ENCODE results near the gene SCYGR3. TPM values are rescaled to one million over a fixed set of nuclear protein-coding genes. Genes with fewer than 3 reads are reported as not detected.

The SCYGR3 gene
- total RNA-seq, 1 experiment from 2014 or later, result not detected

DNA sequence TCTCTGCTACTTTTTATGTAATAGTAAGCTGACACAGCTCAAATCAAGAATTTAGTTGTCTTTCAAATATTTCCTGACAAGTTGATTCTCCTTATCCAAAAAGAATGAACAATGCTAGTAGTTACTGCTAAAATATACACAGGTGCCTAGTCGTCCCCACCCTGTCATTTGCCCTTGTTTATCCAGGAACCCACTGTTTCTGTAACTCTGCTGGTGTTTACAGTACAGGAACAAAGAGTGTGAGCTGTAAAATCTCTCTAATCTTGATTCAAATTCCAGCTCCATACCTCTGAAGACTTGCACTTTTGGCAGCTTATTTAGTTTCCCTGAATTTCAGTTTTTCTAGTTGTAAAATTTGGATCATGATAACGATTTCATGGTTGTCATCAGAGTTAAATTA, 37.1 kb downstream of the SCYGR3 start:
- in situ Hi-C loops (cut with HindIII; ENCODE audit: low pct_unique_long_range_greater_than_20kb, low sequenced_read_pairs), result no loop called here
- no peak for DNase-seq (ENCODE audit: low read depth)

DNA sequence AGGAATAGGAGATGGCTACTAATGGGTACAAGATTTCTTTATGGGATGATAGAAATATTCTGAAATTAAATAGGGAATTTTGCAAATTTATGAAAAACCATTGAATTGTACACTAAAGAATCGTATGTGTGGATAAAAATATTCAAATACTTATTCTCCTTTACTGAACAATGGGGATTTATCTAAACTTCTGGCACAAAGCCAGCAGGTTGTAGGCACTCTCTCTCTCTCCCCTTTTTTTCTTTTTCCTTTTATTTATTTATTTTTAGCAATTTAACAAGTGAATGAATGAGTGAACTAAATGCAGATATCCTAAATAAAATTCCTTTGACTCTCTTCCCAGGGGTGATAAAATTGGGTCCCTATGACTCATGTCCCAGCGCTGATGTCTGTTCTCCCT, 37.8 kb downstream of the SCYGR3 start:
- DNase-seq (ENCODE audit: low read depth), result no peak
- in situ Hi-C loops (cut with HindIII; ENCODE audit: low pct_unique_long_range_greater_than_20kb, low sequenced_read_pairs), result no loop called here

DNA sequence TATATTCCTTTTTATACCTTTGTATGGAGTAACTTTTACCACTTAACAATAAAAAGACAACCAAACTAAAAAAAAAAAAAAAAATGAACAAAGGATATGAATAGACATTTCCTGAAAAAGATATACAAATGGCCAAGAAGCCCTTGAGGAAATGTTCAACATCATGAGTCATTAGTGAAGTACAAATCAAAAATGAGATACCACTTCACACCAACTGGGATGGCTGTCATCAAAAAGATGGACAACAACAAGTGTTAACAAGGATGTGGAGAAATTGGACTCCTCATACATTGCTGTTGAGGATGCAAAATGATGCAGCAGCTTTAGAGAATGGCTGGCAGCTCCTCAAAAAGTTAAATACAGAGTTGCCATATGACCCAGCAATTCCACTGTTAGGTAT, 38.5 kb downstream of the SCYGR3 start:
- no peak for DNase-seq (ENCODE audit: low read depth)
- in situ Hi-C loops (cut with HindIII; ENCODE audit: low pct_unique_long_range_greater_than_20kb, low sequenced_read_pairs), result no loop called here

DNA sequence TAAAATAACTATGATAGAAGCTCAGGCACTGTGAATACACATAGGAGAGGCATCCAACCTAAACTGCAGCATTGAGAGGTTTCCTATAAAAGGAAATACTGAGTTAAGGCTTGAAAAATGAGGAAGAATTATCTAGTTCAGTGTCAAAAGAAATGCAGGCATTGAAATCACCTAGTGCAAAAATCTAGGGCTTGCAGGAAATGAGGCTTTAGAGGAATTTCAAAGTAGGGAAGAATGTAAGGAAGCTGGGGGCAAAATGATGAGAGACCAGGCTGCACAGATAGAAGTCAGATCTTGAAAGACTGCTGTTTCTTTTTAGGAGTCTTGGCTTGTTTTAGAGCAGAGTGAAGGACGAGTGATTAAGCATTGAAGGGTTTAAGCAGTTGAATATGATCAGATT, 44.0 kb downstream of the SCYGR3 start:
- no peak for DNase-seq (ENCODE audit: low read depth)
- in situ Hi-C loops (cut with HindIII; ENCODE audit: low pct_unique_long_range_greater_than_20kb, low sequenced_read_pairs), result no loop called here

DNA sequence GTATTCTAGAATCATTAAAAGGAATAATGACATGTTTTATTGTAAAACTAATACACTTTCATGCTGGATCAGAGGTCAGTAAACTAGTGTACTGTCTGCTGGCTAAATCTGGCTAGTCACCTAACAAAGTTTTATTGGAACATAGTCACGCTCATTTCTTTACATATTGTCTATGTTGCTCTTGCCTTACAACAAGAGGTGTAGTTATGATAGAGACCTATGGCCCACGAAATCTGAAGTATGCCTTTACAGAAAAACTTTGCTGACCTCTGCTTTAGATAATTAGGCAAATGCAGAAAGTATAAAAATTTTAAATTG, 45.8 kb downstream of the SCYGR3 start:
- in situ Hi-C loops (cut with HindIII; ENCODE audit: low pct_unique_long_range_greater_than_20kb, low sequenced_read_pairs), result no loop called here
- DNase-seq (ENCODE audit: low read depth), result no peak

DNA sequence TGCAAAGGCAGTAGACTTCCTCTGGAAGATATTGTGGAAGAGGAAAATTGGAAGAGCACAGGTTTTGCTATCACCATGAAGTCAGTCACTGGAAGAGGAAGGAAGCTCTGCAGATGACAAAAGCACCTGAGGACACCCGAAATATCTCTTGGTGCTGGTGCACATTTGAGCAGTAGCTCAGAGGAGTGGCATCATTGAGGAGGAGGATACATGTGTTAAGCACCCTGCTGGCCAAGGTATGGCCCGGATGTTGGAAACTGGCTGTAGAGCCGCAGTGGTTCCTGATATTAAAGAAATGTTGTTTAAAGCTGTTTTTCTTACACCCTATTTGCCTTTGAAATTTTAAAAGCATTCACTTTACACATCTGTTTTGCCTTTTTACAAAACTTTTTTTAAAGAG, 48.6 kb downstream of the SCYGR3 start:
- in situ Hi-C loops (cut with HindIII; ENCODE audit: low pct_unique_long_range_greater_than_20kb, low sequenced_read_pairs), result no loop called here

DNA sequence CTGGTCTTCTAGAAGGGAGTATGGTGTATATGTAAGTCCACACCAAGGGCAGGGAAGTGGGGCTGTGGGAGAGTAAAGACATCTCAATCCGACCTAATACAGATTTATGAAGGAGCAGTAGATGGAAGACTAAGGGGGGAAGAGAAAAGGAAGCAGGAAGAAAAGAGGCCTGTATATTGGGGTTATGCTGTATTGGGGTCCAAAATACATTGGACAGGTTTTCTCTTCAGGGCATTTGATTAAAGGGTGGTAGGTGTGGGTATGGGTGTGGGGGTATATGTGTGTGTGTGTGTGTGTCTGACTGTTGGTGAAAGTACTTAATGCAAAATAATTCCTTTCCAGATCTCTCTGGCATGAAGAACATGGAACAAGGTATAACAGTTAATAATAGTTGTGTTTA, 49.6 kb downstream of the SCYGR3 start:
- in situ Hi-C loops (cut with HindIII; ENCODE audit: low pct_unique_long_range_greater_than_20kb, low sequenced_read_pairs), result no loop called here

More for the DNA sequence above, 48.6 kb downstream of the SCYGR3 start:
- no peak for DNase-seq (ENCODE audit: low read depth)

More for the DNA sequence above, 49.6 kb downstream of the SCYGR3 start:
- DNase-seq (ENCODE audit: low read depth), result no peak

Other genes starting within 250 kb of the SCYGR3 start
- not detected in 2 replicates for gene TM4SF20, start 235.5 kb downstream of the SCYGR3 start, total RNA-seq (2014; rRNA removed; shearing (Covaris generic); ENCODE audit: low replicate concordance)
- gene SCYGR1, start 226.9 kb downstream of the SCYGR3 start, total RNA-seq (2014; rRNA removed; shearing (Covaris generic); ENCODE audit: low replicate concordance), result not detected in 2 replicates
- 38.1 and 64.9 TPM in 2 replicates for gene AGFG1, start 142.7 kb downstream of the SCYGR3 start, total RNA-seq (2014; rRNA removed; shearing (Covaris generic); ENCODE audit: low replicate concordance)
- gene SCYGR2, start 15.9 kb downstream of the SCYGR3 start, total RNA-seq (2014; rRNA removed; shearing (Covaris generic); ENCODE audit: low replicate concordance), result not detected in 2 replicates
- gene SCYGR4, start 2.7 kb upstream of the SCYGR3 start, total RNA-seq (2014; rRNA removed; shearing (Covaris generic); ENCODE audit: low replicate concordance), result not detected in 2 replicates
- gene SCYGR5, start 52.0 kb upstream of the SCYGR3 start, total RNA-seq (2014; rRNA removed; shearing (Covaris generic); ENCODE audit: low replicate concordance), result not detected in 2 replicates
- gene SLC19A3, start 103.2 kb upstream of the SCYGR3 start, total RNA-seq (2014; rRNA removed; shearing (Covaris generic); ENCODE audit: low replicate concordance), result 0.52 and 1.0 TPM in 2 replicates
- not detected in 2 replicates for gene SCYGR6, start 109.9 kb upstream of the SCYGR3 start, total RNA-seq (2014; rRNA removed; shearing (Covaris generic); ENCODE audit: low replicate concordance)
- gene SCYGR7, start 113.5 kb upstream of the SCYGR3 start, total RNA-seq (2014; rRNA removed; shearing (Covaris generic); ENCODE audit: low replicate concordance), result not detected in 2 replicates
- gene SCYGR8, start 131.1 kb upstream of the SCYGR3 start, total RNA-seq (2014; rRNA removed; shearing (Covaris generic); ENCODE audit: low replicate concordance), result not detected in 2 replicates
- gene CCL20, start 199.0 kb upstream of the SCYGR3 start, total RNA-seq (2014; rRNA removed; shearing (Covaris generic); ENCODE audit: low replicate concordance), result 0.32 and 0.95 TPM in 2 replicates

Measured in Caki2 (cell line).